ENCODE measurements around the gene SNAP23. TPM values are rescaled to one million over a fixed set of nuclear protein-coding genes. Genes with fewer than 3 reads are reported as not detected.

Gene SNAP23
- total RNA-seq, 1 experiment from 2014 or later: 68.3 TPM

DNA sequence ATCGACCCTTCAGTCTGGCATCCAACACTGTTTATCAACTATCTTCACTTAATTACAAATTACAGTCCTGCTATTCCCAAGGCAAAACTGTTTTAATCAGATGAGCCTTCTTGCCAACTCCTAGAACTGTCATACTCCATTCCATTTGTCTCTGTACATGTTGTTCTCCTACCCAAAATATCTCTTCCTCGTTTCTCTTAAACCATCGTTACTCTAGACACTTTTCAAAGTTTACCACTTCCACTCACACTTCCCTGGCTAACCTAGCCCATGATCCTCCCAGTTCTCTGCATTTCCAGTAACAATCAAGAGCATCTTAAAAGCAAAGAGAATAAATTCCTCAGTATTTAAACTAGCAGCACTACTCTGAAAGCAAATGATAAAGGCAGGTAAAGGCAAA is 24.4 kb upstream of the SNAP23 start:
- H3K27ac Mint-ChIP-seq: no peak overlapping the region; the same call in 1 of the 2 replicates
- H3K9me3 Mint-ChIP-seq: no peaks in the 10 kb centered on the region
- TF ChIP-seq NR1H2 (CRISPR knock-in tag; IDR thresholded peaks at IDR 0.05) (no peak), ETV6 (CRISPR knock-in tag; IDR thresholded peaks at IDR 0.05) (no peak), CBFB (CRISPR knock-in tag; IDR thresholded peaks at IDR 0.05; ENCODE audit: low read depth) (no peak), MYBL2 (CRISPR knock-in tag; IDR thresholded peaks at IDR 0.05) (no peak), TCF7 (CRISPR knock-in tag; IDR thresholded peaks at IDR 0.05; ENCODE audit: low read depth) (no peak), TEAD1 (CRISPR knock-in tag; IDR thresholded peaks at IDR 0.05) (no peak), PRRX2 (CRISPR knock-in tag; IDR thresholded peaks at IDR 0.05) (no peak), ZNF423 (CRISPR knock-in tag; IDR thresholded peaks at IDR 0.05) (no peak)
- TF ChIP-seq, protein P1, sequence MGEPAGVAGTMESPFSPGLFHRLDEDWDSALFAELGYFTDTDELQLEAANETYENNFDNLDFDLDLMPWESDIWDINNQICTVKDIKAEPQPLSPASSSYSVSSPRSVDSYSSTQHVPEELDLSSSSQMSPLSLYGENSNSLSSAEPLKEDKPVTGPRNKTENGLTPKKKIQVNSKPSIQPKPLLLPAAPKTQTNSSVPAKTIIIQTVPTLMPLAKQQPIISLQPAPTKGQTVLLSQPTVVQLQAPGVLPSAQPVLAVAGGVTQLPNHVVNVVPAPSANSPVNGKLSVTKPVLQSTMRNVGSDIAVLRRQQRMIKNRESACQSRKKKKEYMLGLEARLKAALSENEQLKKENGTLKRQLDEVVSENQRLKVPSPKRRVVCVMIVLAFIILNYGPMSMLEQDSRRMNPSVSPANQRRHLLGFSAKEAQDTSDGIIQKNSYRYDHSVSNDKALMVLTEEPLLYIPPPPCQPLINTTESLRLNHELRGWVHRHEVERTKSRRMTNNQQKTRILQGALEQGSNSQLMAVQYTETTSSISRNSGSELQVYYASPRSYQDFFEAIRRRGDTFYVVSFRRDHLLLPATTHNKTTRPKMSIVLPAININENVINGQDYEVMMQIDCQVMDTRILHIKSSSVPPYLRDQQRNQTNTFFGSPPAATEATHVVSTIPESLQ (CRISPR knock-in tag; IDR thresholded peaks at IDR 0.05): no peak
- TF ChIP-seq, protein P2, sequence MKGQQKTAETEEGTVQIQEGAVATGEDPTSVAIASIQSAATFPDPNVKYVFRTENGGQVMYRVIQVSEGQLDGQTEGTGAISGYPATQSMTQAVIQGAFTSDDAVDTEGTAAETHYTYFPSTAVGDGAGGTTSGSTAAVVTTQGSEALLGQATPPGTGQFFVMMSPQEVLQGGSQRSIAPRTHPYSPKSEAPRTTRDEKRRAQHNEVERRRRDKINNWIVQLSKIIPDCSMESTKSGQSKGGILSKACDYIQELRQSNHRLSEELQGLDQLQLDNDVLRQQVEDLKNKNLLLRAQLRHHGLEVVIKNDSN (CRISPR knock-in tag; IDR thresholded peaks at IDR 0.05): no peak
- TF ChIP-seq, protein P3, sequence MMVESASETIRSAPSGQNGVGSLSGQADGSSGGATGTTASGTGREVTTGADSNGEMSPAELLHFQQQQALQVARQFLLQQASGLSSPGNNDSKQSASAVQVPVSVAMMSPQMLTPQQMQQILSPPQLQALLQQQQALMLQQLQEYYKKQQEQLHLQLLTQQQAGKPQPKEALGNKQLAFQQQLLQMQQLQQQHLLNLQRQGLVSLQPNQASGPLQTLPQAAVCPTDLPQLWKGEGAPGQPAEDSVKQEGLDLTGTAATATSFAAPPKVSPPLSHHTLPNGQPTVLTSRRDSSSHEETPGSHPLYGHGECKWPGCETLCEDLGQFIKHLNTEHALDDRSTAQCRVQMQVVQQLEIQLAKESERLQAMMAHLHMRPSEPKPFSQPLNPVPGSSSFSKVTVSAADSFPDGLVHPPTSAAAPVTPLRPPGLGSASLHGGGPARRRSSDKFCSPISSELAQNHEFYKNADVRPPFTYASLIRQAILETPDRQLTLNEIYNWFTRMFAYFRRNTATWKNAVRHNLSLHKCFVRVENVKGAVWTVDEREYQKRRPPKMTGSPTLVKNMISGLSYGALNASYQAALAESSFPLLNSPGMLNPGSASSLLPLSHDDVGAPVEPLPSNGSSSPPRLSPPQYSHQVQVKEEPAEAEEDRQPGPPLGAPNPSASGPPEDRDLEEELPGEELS (CRISPR knock-in tag; IDR thresholded peaks at IDR 0.05): no peak
- TF ChIP-seq, protein P4, sequence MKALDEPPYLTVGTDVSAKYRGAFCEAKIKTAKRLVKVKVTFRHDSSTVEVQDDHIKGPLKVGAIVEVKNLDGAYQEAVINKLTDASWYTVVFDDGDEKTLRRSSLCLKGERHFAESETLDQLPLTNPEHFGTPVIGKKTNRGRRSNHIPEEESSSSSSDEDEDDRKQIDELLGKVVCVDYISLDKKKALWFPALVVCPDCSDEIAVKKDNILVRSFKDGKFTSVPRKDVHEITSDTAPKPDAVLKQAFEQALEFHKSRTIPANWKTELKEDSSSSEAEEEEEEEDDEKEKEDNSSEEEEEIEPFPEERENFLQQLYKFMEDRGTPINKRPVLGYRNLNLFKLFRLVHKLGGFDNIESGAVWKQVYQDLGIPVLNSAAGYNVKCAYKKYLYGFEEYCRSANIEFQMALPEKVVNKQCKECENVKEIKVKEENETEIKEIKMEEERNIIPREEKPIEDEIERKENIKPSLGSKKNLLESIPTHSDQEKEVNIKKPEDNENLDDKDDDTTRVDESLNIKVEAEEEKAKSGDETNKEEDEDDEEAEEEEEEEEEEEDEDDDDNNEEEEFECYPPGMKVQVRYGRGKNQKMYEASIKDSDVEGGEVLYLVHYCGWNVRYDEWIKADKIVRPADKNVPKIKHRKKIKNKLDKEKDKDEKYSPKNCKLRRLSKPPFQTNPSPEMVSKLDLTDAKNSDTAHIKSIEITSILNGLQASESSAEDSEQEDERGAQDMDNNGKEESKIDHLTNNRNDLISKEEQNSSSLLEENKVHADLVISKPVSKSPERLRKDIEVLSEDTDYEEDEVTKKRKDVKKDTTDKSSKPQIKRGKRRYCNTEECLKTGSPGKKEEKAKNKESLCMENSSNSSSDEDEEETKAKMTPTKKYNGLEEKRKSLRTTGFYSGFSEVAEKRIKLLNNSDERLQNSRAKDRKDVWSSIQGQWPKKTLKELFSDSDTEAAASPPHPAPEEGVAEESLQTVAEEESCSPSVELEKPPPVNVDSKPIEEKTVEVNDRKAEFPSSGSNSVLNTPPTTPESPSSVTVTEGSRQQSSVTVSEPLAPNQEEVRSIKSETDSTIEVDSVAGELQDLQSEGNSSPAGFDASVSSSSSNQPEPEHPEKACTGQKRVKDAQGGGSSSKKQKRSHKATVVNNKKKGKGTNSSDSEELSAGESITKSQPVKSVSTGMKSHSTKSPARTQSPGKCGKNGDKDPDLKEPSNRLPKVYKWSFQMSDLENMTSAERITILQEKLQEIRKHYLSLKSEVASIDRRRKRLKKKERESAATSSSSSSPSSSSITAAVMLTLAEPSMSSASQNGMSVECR (CRISPR knock-in tag; IDR thresholded peaks at IDR 0.05; ENCODE audit: borderline replicate concordance): no peak
- TF ChIP-seq, protein P5, sequence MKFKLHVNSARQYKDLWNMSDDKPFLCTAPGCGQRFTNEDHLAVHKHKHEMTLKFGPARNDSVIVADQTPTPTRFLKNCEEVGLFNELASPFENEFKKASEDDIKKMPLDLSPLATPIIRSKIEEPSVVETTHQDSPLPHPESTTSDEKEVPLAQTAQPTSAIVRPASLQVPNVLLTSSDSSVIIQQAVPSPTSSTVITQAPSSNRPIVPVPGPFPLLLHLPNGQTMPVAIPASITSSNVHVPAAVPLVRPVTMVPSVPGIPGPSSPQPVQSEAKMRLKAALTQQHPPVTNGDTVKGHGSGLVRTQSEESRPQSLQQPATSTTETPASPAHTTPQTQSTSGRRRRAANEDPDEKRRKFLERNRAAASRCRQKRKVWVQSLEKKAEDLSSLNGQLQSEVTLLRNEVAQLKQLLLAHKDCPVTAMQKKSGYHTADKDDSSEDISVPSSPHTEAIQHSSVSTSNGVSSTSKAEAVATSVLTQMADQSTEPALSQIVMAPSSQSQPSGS (CRISPR knock-in tag; IDR thresholded peaks at IDR 0.05; ENCODE audit: borderline replicate concordance, low read depth): no peak
- TF ChIP-seq, protein P6, sequence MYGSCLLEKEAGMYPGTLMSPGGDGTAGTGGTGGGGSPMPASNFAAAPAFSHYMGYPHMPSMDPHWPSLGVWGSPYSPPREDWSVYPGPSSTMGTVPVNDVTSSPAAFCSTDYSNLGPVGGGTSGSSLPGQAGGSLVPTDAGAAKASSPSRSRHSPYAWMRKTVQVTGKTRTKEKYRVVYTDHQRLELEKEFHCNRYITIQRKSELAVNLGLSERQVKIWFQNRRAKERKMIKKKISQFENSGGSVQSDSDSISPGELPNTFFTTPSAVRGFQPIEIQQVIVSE (CRISPR knock-in tag; IDR thresholded peaks at IDR 0.05; ENCODE audit: borderline replicate concordance): no peak
- TF ChIP-seq, protein P7, sequence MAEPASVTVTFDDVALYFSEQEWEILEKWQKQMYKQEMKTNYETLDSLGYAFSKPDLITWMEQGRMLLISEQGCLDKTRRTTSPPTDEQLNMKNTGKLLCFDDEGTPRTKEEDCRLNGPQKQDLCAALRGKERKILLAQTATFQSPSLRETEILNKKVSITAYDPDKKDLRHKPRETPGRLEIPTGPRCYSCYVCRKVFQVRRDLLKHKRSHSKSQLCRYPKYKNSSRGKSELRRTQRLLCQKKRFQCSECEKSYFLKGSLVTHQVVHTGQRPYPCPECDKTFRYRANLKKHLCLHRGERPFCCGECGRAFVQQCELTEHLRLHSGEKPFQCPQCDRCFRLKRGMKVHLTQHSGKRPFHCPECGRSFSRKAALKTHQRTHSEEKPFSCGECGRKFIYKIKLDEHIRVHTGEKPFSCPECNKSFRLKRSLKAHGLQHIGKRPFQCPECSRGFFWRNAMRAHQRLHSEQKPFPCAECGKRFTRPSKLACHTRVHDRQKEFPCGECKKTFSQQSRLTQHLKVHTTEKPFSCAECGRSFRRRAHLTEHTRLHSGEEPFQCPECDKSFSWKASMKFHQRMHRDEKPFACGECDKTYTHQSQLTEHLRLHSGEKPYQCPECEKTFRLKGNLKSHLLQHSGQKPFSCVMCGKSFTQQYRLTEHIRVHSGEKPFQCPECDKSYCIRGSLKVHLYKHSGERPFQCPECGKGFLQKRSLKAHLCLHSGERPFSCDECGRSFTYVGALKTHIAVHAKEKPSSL (CRISPR knock-in tag; conservative IDR thresholded peaks at IDR 0.05): no peak
- H3K27me3 Mint-ChIP-seq (ENCODE audit: low read depth): no peaks in the 10 kb centered on the region
- no peak for DNase-seq (ENCODE audit: low spot score)
- H3K4me1 Mint-ChIP-seq: no peaks in the 10 kb centered on the region
- peaks cover 4% of the 10 kb centered on the region for H3K36me3 Mint-ChIP-seq
- H3K4me3 Mint-ChIP-seq: no peak overlapping the region
- CTCF ChIA-PET: interaction anchor here (1.0 to 2.0 kb wide), 6 partner anchors 12 to 333 kb away, joined by 3 to 7 read pairs (median 4); partner anchors contain the start of genes GANC, TMEM87A and ZNF106
- no peak for ATAC-seq
- POLR2A ChIA-PET: no interaction called here
